ENCODE measurements around the gene SHB.

- no peak for TF ChIP-seq TAF1 (IDR thresholded peaks at IDR 0.05; ENCODE audit: borderline replicate concordance, insufficient read depth, low read length)
- TF ChIP-seq SIN3A (IDR thresholded peaks at IDR 0.05; ENCODE audit: borderline replicate concordance, insufficient read depth, low read length): no peak
- TF ChIP-seq POLR2AphosphoS5 (IDR thresholded peaks at IDR 0.05; ENCODE audit: low read depth, low read length): no peak
- TF ChIP-seq REST (IDR thresholded peaks at IDR 0.05; ENCODE audit: insufficient read depth in 1 of 2, low read depth in 2 of 2, low read length in 2 of 2): no peak
Observed at GRCh38 chr9:37964740-37965081, 104.3 kb downstream of the SHB start.
